ENCODE measurements around the gene BBS12. TPM values are rescaled to one million over a fixed set of nuclear protein-coding genes. Genes with fewer than 3 reads are reported as not detected.

BBS12 gene
- total RNA-seq, 4 donors from 2014 or later: 10.3 to 15.2 (median 12.3) TPM

DNA sequence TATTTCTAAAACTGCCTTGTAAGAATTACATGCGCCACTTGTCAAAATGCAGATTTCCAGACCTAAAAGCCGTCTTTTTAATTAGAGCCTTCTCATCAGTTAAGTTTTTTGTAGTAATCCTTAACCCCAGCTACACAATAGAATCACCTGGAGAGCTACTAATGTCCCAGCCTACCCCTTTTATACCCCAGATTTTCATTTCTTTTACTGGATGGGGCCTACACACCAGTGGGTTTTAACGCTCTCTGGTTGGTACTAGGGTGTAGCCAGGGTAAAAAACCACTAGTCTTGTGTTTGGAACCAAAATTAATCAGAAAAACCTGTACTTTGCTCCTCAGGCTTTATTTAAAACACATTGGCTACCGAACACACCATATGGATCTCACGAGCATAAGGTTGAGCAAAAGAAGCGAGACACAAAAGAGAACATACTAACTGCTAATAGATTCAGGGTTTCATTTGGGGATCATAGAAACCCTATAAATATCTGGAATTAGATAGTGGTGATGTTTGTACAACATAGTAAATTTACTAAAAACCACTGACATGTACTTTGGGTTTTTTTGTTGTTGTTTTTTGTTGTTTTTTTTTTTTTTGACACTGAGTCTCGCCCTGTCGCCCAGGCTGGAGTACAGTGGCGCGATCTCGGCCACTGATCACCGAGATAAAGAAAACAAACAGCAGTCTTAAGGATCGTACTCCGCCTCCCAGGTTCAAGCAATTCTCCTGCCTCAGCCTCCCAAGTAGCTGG, 30.6 kb downstream of the BBS12 start:
- no peaks in the 10 kb centered on the region for H3K4me1 ChIP-seq
- no peaks in the 10 kb centered on the region for H3K27me3 ChIP-seq
- 90 to 92% methylated on average over 14 of the region's 14 CpGs for WGBS, 2 donors
- H3K9me3 ChIP-seq: no peaks in the 10 kb centered on the region
- no peak overlapping the region for H3K4me3 ChIP-seq (replicated peaks in 1 of 3)
- no peak overlapping the region for H3K27ac ChIP-seq
- no peak for DNase-seq
- no peaks in the 10 kb centered on the region for H3K36me3 ChIP-seq
- intact Hi-C loops (cut with DNase I): no loop called here
- TF ChIP-seq CTCF (IDR thresholded peaks at IDR 0.05) (no peak), POLR2A (IDR thresholded peaks at IDR 0.05) (no peak)

GRCh38 chr4:122764071-122764820, 31.7 kb downstream of the BBS12 start:
- Histone ChIP-seq H3K27me3 (no peaks in the 10 kb centered on the region), H3K9me3 (no peaks in the 10 kb centered on the region), H3K36me3 (no peaks in the 10 kb centered on the region), H3K4me1 (no peaks in the 10 kb centered on the region), H3K4me3 (replicated peaks in 1 of 3) (no peak overlapping the region), H3K27ac (no peak overlapping the region)
- intact Hi-C loops (cut with DNase I): no loop called here
- TF ChIP-seq CTCF (IDR thresholded peaks at IDR 0.05) (no peak), POLR2A (IDR thresholded peaks at IDR 0.05) (no peak)
- WGBS, 2 donors: 86 to 89% methylated on average over 5 of the region's 5 CpGs
- no peak for DNase-seq

DNA sequence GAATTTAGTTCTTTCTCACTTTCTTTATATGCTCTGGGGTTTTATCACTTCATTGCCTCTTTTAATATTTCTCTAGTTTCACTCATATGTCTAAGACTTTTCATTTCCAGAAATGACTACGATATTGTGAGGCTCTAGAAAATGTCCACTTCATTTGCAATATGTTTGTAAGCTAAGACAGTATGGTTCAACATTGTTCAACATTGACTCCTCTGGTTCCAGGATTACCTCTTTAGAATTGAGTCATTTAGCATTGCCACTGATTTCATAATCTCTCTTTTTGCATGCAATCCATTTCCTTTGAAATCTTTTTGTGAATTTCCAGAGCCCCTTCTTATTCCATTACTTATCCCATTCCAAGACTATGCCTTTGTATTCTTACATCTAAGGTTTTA, 32.3 kb downstream of the BBS12 start:
- DNase-seq: no peak
- Histone ChIP-seq H3K27ac (no peak overlapping the region), H3K36me3 (no peaks in the 10 kb centered on the region), H3K4me1 (no peaks in the 10 kb centered on the region), H3K4me3 (replicated peaks in 1 of 3) (no peak overlapping the region), H3K27me3 (no peaks in the 10 kb centered on the region), H3K9me3 (no peaks in the 10 kb centered on the region)
- intact Hi-C loops (cut with DNase I): no loop called here
- TF ChIP-seq POLR2A (IDR thresholded peaks at IDR 0.05) (no peak), CTCF (IDR thresholded peaks at IDR 0.05) (no peak)
- WGBS, 2 donors: 76 to 93% methylated on average over 1 of the region's 1 CpG

DNA sequence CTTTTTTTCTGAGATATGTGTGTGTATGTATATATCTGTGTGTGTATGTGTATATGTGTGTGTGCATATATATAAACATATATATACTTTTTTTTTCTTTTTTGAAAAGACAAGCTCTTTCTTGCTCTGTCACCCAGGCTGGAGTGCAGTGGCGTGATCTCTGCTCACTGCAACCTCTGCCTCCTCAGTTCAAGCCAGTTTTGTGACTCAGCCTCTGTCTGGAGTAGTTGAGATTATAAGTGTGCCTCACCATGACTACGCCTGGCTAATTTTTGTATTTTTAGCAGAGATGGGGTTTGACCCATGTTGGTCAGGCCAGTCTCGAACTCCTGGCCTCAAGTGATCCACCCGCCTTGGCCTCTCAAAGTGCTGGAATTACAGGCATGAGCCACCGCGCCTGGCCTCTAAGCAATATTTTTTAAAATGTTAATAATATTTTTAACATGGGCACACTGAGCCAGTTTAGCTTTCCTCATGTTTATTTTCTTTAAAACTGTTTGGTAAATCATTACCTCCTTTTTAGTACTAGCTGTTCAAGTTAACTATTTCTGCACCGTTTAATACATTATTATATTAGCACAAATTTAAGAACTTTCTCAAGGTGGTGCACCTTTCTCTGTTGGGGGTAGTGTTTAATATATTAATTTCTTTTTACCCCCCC, 33.3 kb downstream of the BBS12 start:
- no peak overlapping the region for H3K4me3 ChIP-seq (replicated peaks in 1 of 3)
- H3K9me3 ChIP-seq: no peaks in the 10 kb centered on the region
- 83 to 85% methylated on average over 7 of the region's 7 CpGs for WGBS, 2 donors
- intact Hi-C loops (cut with DNase I): no loop called here
- no peak overlapping the region for H3K27ac ChIP-seq
- no peaks in the 10 kb centered on the region for H3K4me1 ChIP-seq
- H3K27me3 ChIP-seq: no peaks in the 10 kb centered on the region
- no peak for DNase-seq
- TF ChIP-seq POLR2A (IDR thresholded peaks at IDR 0.05) (no peak), CTCF (IDR thresholded peaks at IDR 0.05) (no peak)
- no peaks in the 10 kb centered on the region for H3K36me3 ChIP-seq

DNA sequence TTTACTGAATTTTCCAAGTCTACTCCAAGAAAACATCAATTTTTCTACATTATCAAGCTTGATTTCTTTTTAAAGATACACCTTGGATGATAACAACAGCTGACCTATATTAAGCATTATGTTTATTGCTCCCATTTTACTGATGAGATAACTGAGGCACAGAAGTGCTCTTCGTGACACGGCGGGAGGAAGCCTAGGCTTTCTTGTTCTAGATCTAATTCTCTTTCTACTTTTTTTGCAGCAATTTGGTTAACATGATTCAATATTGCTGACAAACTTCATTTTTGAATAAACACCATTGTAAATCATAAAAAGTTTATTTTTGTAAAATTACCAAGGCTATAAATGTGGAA, 33.8 kb downstream of the BBS12 start:
- Histone ChIP-seq H3K9me3 (no peaks in the 10 kb centered on the region), H3K4me3 (replicated peaks in 1 of 3) (no peak overlapping the region), H3K4me1 (no peaks in the 10 kb centered on the region), H3K27ac (no peak overlapping the region), H3K27me3 (no peaks in the 10 kb centered on the region), H3K36me3 (no peaks in the 10 kb centered on the region)
- no peak for TF ChIP-seq POLR2A (IDR thresholded peaks at IDR 0.05)
- TF ChIP-seq CTCF (IDR thresholded peaks at IDR 0.05): no peak
- WGBS, 2 donors: 95% methylated on average over 3 of the region's 3 CpGs
- DNase-seq: no peak
- intact Hi-C loops (cut with DNase I): no loop called here
